ENCODE data around the gene ABCA9.
"Not testable (repeated sequence)": the region's sequence is repeated elsewhere in the genome, so short reads cannot be mapped to it uniquely, and the experiment has no call there.

The ABCA9 gene

GRCh38 chr17:69084911-69085310 is 24.2 kb upstream of the ABCA9 start:
- H3K36me3 ChIP-seq: no peaks in the 10 kb centered on the region
- no peaks in the 10 kb centered on the region for H3K27me3 ChIP-seq
- H3K4me1 ChIP-seq (ENCODE audit: control insufficient read depth in 1 of 2, insufficient read depth in 1 of 2, low read depth in 1 of 2, low read length in 1 of 2): no peaks in the 10 kb centered on the region
- H3K9me3 ChIP-seq: no peaks in the 10 kb centered on the region
- no peak overlapping the region for H3K27ac ChIP-seq
- H3K4me3 ChIP-seq (ENCODE audit: low read depth in 1 of 2, low read length in 1 of 2): no peak overlapping the region
- TF ChIP-seq CTCF (IDR thresholded peaks at IDR 0.05): no peak

GRCh38 chr17:69082696-69083095 is 22.0 kb upstream of the ABCA9 start:
- no peaks in the 10 kb centered on the region for H3K9me3 ChIP-seq
- H3K4me1 ChIP-seq (ENCODE audit: control insufficient read depth in 1 of 2, insufficient read depth in 1 of 2, low read depth in 1 of 2, low read length in 1 of 2): no peaks in the 10 kb centered on the region
- no peaks in the 10 kb centered on the region for H3K36me3 ChIP-seq
- no peak overlapping the region for H3K4me3 ChIP-seq (ENCODE audit: low read depth in 1 of 2, low read length in 1 of 2)
- H3K27me3 ChIP-seq: no peaks in the 10 kb centered on the region
- no peak overlapping the region for H3K27ac ChIP-seq
- no peak for TF ChIP-seq CTCF (IDR thresholded peaks at IDR 0.05)

- Histone ChIP-seq H3K27ac (no peak overlapping the region), H3K9me3 (no peaks in the 10 kb centered on the region), H3K27me3 (no peaks in the 10 kb centered on the region), H3K4me1 (ENCODE audit: control insufficient read depth in 1 of 2, insufficient read depth in 1 of 2, low read depth in 1 of 2, low read length in 1 of 2) (no peaks in the 10 kb centered on the region), H3K36me3 (no peaks in the 10 kb centered on the region), H3K4me3 (ENCODE audit: low read depth in 1 of 2, low read length in 1 of 2) (no peak overlapping the region)
- TF ChIP-seq CTCF (IDR thresholded peaks at IDR 0.05): no peak
Observed at GRCh38 chr17:69078864-69079263, 18.1 kb upstream of the ABCA9 start.

- Histone ChIP-seq H3K4me3 (ENCODE audit: low read depth in 1 of 2, low read length in 1 of 2) (no peak overlapping the region), H3K4me1 (ENCODE audit: control insufficient read depth in 1 of 2, insufficient read depth in 1 of 2, low read depth in 1 of 2, low read length in 1 of 2) (no peaks in the 10 kb centered on the region), H3K9me3 (no peaks in the 10 kb centered on the region), H3K27me3 (no peaks in the 10 kb centered on the region), H3K36me3 (no peaks in the 10 kb centered on the region), H3K27ac (no peak overlapping the region)
- TF ChIP-seq CTCF (IDR thresholded peaks at IDR 0.05): no peak
Observed at GRCh38 chr17:69075823-69076222, 15.1 kb upstream of the ABCA9 start.

GRCh38 chr17:69073392-69073791 is 12.7 kb upstream of the ABCA9 start:
- not testable (repeated sequence) for H3K4me3 ChIP-seq (ENCODE audit: low read depth in 1 of 2, low read length in 1 of 2); H3K27me3 ChIP-seq; H3K4me1 ChIP-seq (ENCODE audit: control insufficient read depth in 1 of 2, insufficient read depth in 1 of 2, low read depth in 1 of 2, low read length in 1 of 2); H3K27ac ChIP-seq; H3K9me3 ChIP-seq; H3K36me3 ChIP-seq

GRCh38 chr17:69072803-69073256 is 12.1 kb upstream of the ABCA9 start:
- not testable (repeated sequence) for H3K9me3 ChIP-seq, H3K27ac ChIP-seq

GRCh38 chr17:69071233-69071586 is 10.5 kb upstream of the ABCA9 start:
- H3K9me3 ChIP-seq; H3K4me3 ChIP-seq (ENCODE audit: low read depth in 1 of 2, low read length in 1 of 2); H3K27me3 ChIP-seq; H3K36me3 ChIP-seq; H3K27ac ChIP-seq; H3K4me1 ChIP-seq (ENCODE audit: control insufficient read depth in 1 of 2, insufficient read depth in 1 of 2, low read depth in 1 of 2, low read length in 1 of 2): not testable (repeated sequence)

More at GRCh38 chr17:69072803-69073256, 12.1 kb upstream of the ABCA9 start:
- H3K4me3 ChIP-seq (ENCODE audit: low read depth in 1 of 2, low read length in 1 of 2); H3K4me1 ChIP-seq (ENCODE audit: control insufficient read depth in 1 of 2, insufficient read depth in 1 of 2, low read depth in 1 of 2, low read length in 1 of 2); H3K27me3 ChIP-seq; H3K36me3 ChIP-seq: not testable (repeated sequence)

- H3K4me1 ChIP-seq (ENCODE audit: control insufficient read depth in 1 of 2, insufficient read depth in 1 of 2, low read depth in 1 of 2, low read length in 1 of 2): peaks cover 3 to 13% of the 10 kb centered on the region in 2 experiments
- H3K27me3 ChIP-seq; H3K9me3 ChIP-seq; H3K27ac ChIP-seq; H3K4me3 ChIP-seq (ENCODE audit: low read depth in 1 of 2, low read length in 1 of 2); H3K36me3 ChIP-seq: not testable (repeated sequence)
Observed at GRCh38 chr17:69070378-69071232, 9.9 kb upstream of the ABCA9 start.

Measured in neutrophil (primary cell).